ENCODE results near the gene PIK3R6. TPM values are rescaled to one million over a fixed set of nuclear protein-coding genes. Genes with fewer than 3 reads are reported as not detected.
A peak's percentile ranks its signal among the peaks of the same experiment; 100 is the strongest.

PIK3R6 gene
- total RNA-seq, 1 experiment from 2014 or later = not detected

DNA sequence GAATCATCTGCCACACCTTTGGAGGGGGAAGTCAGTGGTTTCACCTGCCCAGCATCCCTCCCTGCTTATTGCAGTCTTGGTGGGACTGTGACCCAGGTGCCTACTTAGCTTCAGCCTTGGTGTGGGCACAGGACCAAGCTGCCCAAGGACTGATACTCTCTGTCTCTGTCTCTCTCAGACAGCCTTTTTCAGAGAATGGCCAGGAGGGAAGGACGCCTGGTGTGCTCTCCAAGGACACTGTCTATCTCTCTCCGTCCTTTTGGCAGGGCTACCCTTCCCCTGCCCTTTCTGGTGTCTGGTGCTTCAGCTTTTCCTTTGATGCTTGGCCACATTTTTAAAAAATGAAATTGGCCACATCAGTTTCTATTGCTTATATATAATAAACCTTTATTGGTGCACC is 19.6 kb downstream of the PIK3R6 start:
- Histone ChIP-seq H3K18ac (ENCODE audit: insufficient read length, low read depth, low read length) (no peak overlapping the region), H2BK5ac (ENCODE audit: insufficient read length, low read length) (no peak overlapping the region), H3K14ac (ENCODE audit: insufficient read depth, low read length) (no peak overlapping the region), H2BK120ac (ENCODE audit: low read depth, low read length, poor library complexity, severe bottlenecking) (no peak overlapping the region), H3K27ac (ENCODE audit: insufficient read length, low read depth, low read length) (no peak overlapping the region), H4K20me1 (ENCODE audit: control insufficient read depth, insufficient read depth, insufficient read length) (no peaks in the 10 kb centered on the region), H2BK20ac (ENCODE audit: low read depth, low read length, poor library complexity, severe bottlenecking) (no peak overlapping the region), H3K27me3 (ENCODE audit: insufficient read depth, low read length) (no peaks in the 10 kb centered on the region), H2BK15ac (ENCODE audit: low read depth, low read length) (no peak overlapping the region), H3K23me2 (ENCODE audit: insufficient read length, low read depth, low read length, poor library complexity, severe bottlenecking) (no peaks in the 10 kb centered on the region), H4K91ac (ENCODE audit: insufficient read length, low read depth, low read length) (no peak overlapping the region), H3K79me2 (ENCODE audit: insufficient read depth, low read length) (no peaks in the 10 kb centered on the region), H3K9ac (ENCODE audit: extremely low read depth, insufficient read length, low read length) (no peak overlapping the region), H3K4me1 (ENCODE audit: insufficient read depth, low read length) (no peaks in the 10 kb centered on the region), H3K9me3 (ENCODE audit: control insufficient read depth, low read depth, low read length) (no peaks in the 10 kb centered on the region), H3K4ac (ENCODE audit: low read depth, low read length) (no peak overlapping the region), H3K4me2 (ENCODE audit: insufficient read depth, insufficient read length, low read length) (no peak overlapping the region), H4K8ac (replicated peaks; ENCODE audit: insufficient read length, low read depth, low read length) (no peak overlapping the region), H3K56ac (ENCODE audit: insufficient read length, low read depth, low read length) (no peak overlapping the region), H2AK5ac (ENCODE audit: insufficient read length, low read length) (no peak overlapping the region), H3K79me1 (ENCODE audit: insufficient read depth, low read depth, low read length, poor library complexity, severe bottlenecking) (no peaks in the 10 kb centered on the region), H3K23ac (ENCODE audit: insufficient read length, low read depth, low read length) (no peak overlapping the region), H3T11ph (ENCODE audit: low read length) (no peak overlapping the region), H2BK12ac (ENCODE audit: insufficient read length, low read depth, low read length) (no peak overlapping the region), H2AFZ (ENCODE audit: low read length) (no peak overlapping the region), H4K5ac (ENCODE audit: insufficient read length, low read depth, low read length) (no peak overlapping the region)
- TF ChIP-seq, protein P1, sequence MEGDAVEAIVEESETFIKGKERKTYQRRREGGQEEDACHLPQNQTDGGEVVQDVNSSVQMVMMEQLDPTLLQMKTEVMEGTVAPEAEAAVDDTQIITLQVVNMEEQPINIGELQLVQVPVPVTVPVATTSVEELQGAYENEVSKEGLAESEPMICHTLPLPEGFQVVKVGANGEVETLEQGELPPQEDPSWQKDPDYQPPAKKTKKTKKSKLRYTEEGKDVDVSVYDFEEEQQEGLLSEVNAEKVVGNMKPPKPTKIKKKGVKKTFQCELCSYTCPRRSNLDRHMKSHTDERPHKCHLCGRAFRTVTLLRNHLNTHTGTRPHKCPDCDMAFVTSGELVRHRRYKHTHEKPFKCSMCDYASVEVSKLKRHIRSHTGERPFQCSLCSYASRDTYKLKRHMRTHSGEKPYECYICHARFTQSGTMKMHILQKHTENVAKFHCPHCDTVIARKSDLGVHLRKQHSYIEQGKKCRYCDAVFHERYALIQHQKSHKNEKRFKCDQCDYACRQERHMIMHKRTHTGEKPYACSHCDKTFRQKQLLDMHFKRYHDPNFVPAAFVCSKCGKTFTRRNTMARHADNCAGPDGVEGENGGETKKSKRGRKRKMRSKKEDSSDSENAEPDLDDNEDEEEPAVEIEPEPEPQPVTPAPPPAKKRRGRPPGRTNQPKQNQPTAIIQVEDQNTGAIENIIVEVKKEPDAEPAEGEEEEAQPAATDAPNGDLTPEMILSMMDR (conservative IDR thresholded peaks at IDR 0.05) = no peak
- Mint-ChIP-seq H3K9me3 (no peaks in the 10 kb centered on the region; a peak in 2 of 5 replicates), H3K27ac (no peak overlapping the region), H3K36me3 (ENCODE audit: insufficient read depth in 1 of 3, low read depth in 3 of 3) (no peaks in the 10 kb centered on the region), H3K4me3 (no peak overlapping the region), H3K4me1 (peaks cover 6 to 7% of the 10 kb centered on the region in 2 experiments), H3K27me3 (ENCODE audit: low read depth) (no peaks in the 10 kb centered on the region)
- peak; percentile 16 for DNase-seq
- no CpG with 5 or more reads among the region's 2 CpGs for WGBS (ENCODE audit: extremely low coverage, insufficient read length, low lambda C conversion rate)
